ENCODE data around the gene SCUBE1.

Gene SCUBE1

GRCh38 chr22:43330178-43331068 lies 12.7 kb downstream of the SCUBE1 start:
- TF ChIP-seq POLR2A (IDR thresholded peaks at IDR 0.05; ENCODE audit: extremely low read depth, insufficient read length) (no peak), CTCF (IDR thresholded peaks at IDR 0.05; ENCODE audit: low read depth, low read length) (no peak), MAX (IDR thresholded peaks at IDR 0.05; ENCODE audit: low read depth, low read length) (no peak), MYC (IDR thresholded peaks at IDR 0.05; ENCODE audit: low read depth, low read length) (no peak)
- DNase-seq (ENCODE audit: low read depth), result no peak
- no peak overlapping the region for H3K4me3 ChIP-seq (ENCODE audit: low read depth, low read length)

- no peak for DNase-seq (ENCODE audit: low read depth)
- TF ChIP-seq POLR2A (IDR thresholded peaks at IDR 0.05; ENCODE audit: extremely low read depth, insufficient read length) (no peak), MYC (IDR thresholded peaks at IDR 0.05; ENCODE audit: low read depth, low read length) (no peak), CTCF (IDR thresholded peaks at IDR 0.05; ENCODE audit: low read depth, low read length) (no peak), MAX (IDR thresholded peaks at IDR 0.05; ENCODE audit: low read depth, low read length) (no peak)
- H3K4me3 ChIP-seq (ENCODE audit: low read depth, low read length), result no peak overlapping the region
Observed at GRCh38 chr22:43329061-43329460, 14.1 kb downstream of the SCUBE1 start.

GRCh38 chr22:43327157-43327438 lies 16.1 kb downstream of the SCUBE1 start:
- no peak overlapping the region for H3K4me3 ChIP-seq (ENCODE audit: low read depth, low read length)
- DNase-seq (ENCODE audit: low read depth), result no peak
- TF ChIP-seq CTCF (IDR thresholded peaks at IDR 0.05; ENCODE audit: low read depth, low read length) (no peak), POLR2A (IDR thresholded peaks at IDR 0.05; ENCODE audit: extremely low read depth, insufficient read length) (no peak), MAX (IDR thresholded peaks at IDR 0.05; ENCODE audit: low read depth, low read length) (no peak), MYC (IDR thresholded peaks at IDR 0.05; ENCODE audit: low read depth, low read length) (no peak)

- H3K4me3 ChIP-seq (ENCODE audit: low read depth, low read length), result no peak overlapping the region
- DNase-seq (ENCODE audit: low read depth), result no peak
- TF ChIP-seq CTCF (IDR thresholded peaks at IDR 0.05; ENCODE audit: low read depth, low read length), result no peak
- no peak for TF ChIP-seq MYC (IDR thresholded peaks at IDR 0.05; ENCODE audit: low read depth, low read length)
- TF ChIP-seq MAX (IDR thresholded peaks at IDR 0.05; ENCODE audit: low read depth, low read length), result no peak
- TF ChIP-seq POLR2A (IDR thresholded peaks at IDR 0.05; ENCODE audit: extremely low read depth, insufficient read length), result no peak
Observed at GRCh38 chr22:43326331-43327156, 16.6 kb downstream of the SCUBE1 start.

DNA sequence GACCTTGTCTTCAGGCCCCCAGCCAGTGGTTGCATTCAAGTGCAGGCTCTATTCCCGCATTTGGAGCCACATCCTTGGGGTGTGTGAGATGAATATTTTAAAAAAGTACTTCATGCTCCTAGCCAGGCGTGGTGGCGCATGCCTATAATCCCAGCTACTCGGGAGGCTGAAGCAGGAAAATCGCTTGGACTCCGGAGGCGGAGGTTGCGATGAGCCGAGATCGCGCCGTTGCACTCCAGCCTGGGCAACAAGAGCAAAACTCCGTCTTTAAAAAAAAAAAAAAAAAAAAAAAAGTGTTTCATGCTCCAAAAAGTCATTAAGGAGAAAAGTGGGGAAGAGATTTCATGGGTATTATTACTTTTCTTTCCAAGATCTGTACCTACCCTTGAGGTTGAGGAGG lies 18.0 kb downstream of the SCUBE1 start:
- no peak for DNase-seq (ENCODE audit: low read depth)

More for the DNA sequence above, 18.0 kb downstream of the SCUBE1 start:
- TF ChIP-seq MAX (IDR thresholded peaks at IDR 0.05; ENCODE audit: low read depth, low read length) (no peak), POLR2A (IDR thresholded peaks at IDR 0.05; ENCODE audit: extremely low read depth, insufficient read length) (no peak), CTCF (IDR thresholded peaks at IDR 0.05; ENCODE audit: low read depth, low read length) (no peak), MYC (IDR thresholded peaks at IDR 0.05; ENCODE audit: low read depth, low read length) (no peak)
- H3K4me3 ChIP-seq (ENCODE audit: low read depth, low read length), result no peak overlapping the region
